OCI-LY1 (cell line): ENCODE results near the gene SIAH1.

Source experiments
- H2AFZ ChIP-seq: fragments of 200-600 bp; sonication (generic), shearing (Covaris generic); 2 replicates; pipeline ENCODE4 v1.6.0; 2014; ENCODE audit warnings: antibody characterized with exemption, mild to moderate bottlenecking, low read length
- H3F3A ChIP-seq: fragments of 200-600 bp; sonication (generic), shearing (Covaris generic); 2 replicates; pipeline ENCODE4 v1.6.0; 2014; ENCODE audit warnings: mild to moderate bottlenecking, antibody characterized with exemption, low read length, moderate library complexity; ENCODE audit not compliant: insufficient read depth
- H3K27ac ChIP-seq: fragments of 200-600 bp; sonication (generic); 2 replicates; pipeline ENCODE4 v1.5.1; 2014; ENCODE audit warnings: low read length, mixed run types, mild to moderate bottlenecking, low read depth; ENCODE audit not compliant: poor library complexity, severe bottlenecking
- H3K27me3 ChIP-seq: fragments of 200-600 bp; sonication (generic); 2 replicates; pipeline ENCODE4 v1.6.0; 2014; ENCODE audit warnings: antibody characterized with exemption, mild to moderate bottlenecking, low read length, moderate library complexity; ENCODE audit not compliant: insufficient read depth
- H3K36me3 ChIP-seq: fragments of 200-600 bp; sonication (generic); 2 replicates; pipeline ENCODE4 v1.6.1; 2014; ENCODE audit warnings: mild to moderate bottlenecking, antibody characterized with exemption, low read length, moderate library complexity, mixed read lengths; ENCODE audit not compliant: insufficient read depth
- H3K4me1 ChIP-seq: fragments of 200-600 bp; sonication (generic); 2 replicates; pipeline ENCODE4 v1.5.1; 2014; ENCODE audit warnings: mild to moderate bottlenecking, low read length, moderate library complexity; ENCODE audit not compliant: insufficient read depth, severe bottlenecking
- H3K4me2 ChIP-seq: fragments of 200-600 bp; sonication (generic), shearing (Covaris generic); 2 replicates; pipeline ENCODE4 v1.6.1; 2014; ENCODE audit warnings: low read length
- H3K4me3 ChIP-seq: fragments of 200-600 bp; sonication (generic); 2 replicates; pipeline ENCODE4 v1.5.1; 2014; ENCODE audit warnings: low read length, low read depth, mild to moderate bottlenecking, mixed read lengths; ENCODE audit not compliant: poor library complexity, severe bottlenecking
- H3K79me2 ChIP-seq: fragments of 200-600 bp; shearing (Covaris generic); 2 replicates; pipeline ENCODE4 v1.6.1; 2016; ENCODE audit warnings: mixed run types, low read length, mixed read lengths; ENCODE audit not compliant: insufficient read depth
- H3K9ac ChIP-seq: fragments of 200-600 bp; sonication (generic), shearing (Covaris generic); 2 replicates; pipeline ENCODE4 v1.6.1; 2014; ENCODE audit warnings: mild to moderate bottlenecking, low read length, mixed read lengths
- H3K9me2 ChIP-seq: fragments of 200-600 bp; sonication (generic), shearing (Covaris generic); 2 replicates; pipeline ENCODE4 v1.6.1; 2014; ENCODE audit warnings: low read depth, mild to moderate bottlenecking, low read length, mixed read lengths
- H3K9me3 ChIP-seq: fragments of 200-600 bp; shearing (Covaris generic); 2 replicates; pipeline ENCODE4 v1.6.1; 2014; ENCODE audit warnings: low read length, mixed read lengths
- H4K20me1 ChIP-seq: fragments of 200-600 bp; sonication (generic), shearing (Covaris generic); 2 replicates; pipeline ENCODE4 v1.6.0; 2016; ENCODE audit warnings: mild to moderate bottlenecking, low read length; ENCODE audit not compliant: insufficient read depth
- EZH2 ChIP-seq: fragments of 200-600 bp; sonication (generic), shearing (Covaris generic); IDR thresholded peaks from 2 replicates; pipeline ENCODE4 v1.8.0; 2017; ENCODE audit warnings: borderline replicate concordance, mixed run types, mild to moderate bottlenecking, antibody characterized with exemption, low read length, moderate library complexity, mixed read lengths
- TF ChIP-seq, protein P1 (sequence below): fragments of 200-600 bp; sonication (generic), shearing (Covaris generic); IDR thresholded peaks from 2 replicates; pipeline ENCODE4 v1.5.1; 2017; ENCODE audit warnings: mild to moderate bottlenecking, antibody characterized with exemption, low read length, moderate library complexity, mixed read lengths

SIAH1 gene

DNA sequence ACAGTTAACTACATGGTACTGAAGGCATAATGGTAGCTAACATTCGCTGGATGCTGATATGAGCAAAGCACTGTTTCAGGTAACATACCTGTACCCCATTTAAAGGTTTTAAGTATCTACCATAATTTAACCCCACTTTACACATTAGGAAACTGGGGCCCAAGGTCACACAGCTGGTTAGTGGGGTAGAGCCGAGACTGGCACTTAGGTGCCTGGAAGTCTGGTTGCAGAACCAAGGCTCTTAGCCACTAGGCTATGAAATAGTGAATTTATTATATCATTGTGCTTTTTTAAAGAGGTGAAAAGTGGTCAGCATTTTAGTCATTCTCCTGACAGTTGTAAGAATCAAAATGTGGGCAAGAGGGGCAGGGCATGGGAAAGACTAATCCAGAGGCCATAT lies 25.2 kb downstream of the SIAH1 start:
- H3K9me2 ChIP-seq = no peaks in the 10 kb centered on the region
- H4K20me1 ChIP-seq = no peaks in the 10 kb centered on the region
- H3K9ac ChIP-seq = no peak overlapping the region
- H3K27ac ChIP-seq = no peak overlapping the region
- no peaks in the 10 kb centered on the region for H3K27me3 ChIP-seq
- H3K4me1 ChIP-seq = peaks cover 35% of the 10 kb centered on the region
- H3K36me3 ChIP-seq = peaks cover 19% of the 10 kb centered on the region
- H3K4me2 ChIP-seq = no peak overlapping the region
- no peaks in the 10 kb centered on the region for H3K9me3 ChIP-seq
- no peak overlapping the region for H3K4me3 ChIP-seq
- no peak overlapping the region for H2AFZ ChIP-seq
- H3F3A ChIP-seq = no peaks in the 10 kb centered on the region
- peaks cover 50% of the 10 kb centered on the region for H3K79me2 ChIP-seq
- TF ChIP-seq EZH2 = no peak
- TF ChIP-seq, protein P1, sequence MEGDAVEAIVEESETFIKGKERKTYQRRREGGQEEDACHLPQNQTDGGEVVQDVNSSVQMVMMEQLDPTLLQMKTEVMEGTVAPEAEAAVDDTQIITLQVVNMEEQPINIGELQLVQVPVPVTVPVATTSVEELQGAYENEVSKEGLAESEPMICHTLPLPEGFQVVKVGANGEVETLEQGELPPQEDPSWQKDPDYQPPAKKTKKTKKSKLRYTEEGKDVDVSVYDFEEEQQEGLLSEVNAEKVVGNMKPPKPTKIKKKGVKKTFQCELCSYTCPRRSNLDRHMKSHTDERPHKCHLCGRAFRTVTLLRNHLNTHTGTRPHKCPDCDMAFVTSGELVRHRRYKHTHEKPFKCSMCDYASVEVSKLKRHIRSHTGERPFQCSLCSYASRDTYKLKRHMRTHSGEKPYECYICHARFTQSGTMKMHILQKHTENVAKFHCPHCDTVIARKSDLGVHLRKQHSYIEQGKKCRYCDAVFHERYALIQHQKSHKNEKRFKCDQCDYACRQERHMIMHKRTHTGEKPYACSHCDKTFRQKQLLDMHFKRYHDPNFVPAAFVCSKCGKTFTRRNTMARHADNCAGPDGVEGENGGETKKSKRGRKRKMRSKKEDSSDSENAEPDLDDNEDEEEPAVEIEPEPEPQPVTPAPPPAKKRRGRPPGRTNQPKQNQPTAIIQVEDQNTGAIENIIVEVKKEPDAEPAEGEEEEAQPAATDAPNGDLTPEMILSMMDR = no peak

GRCh38 chr16:48358419-48358818 lies 26.8 kb downstream of the SIAH1 start:
- no peak overlapping the region for H2AFZ ChIP-seq
- H3K4me3 ChIP-seq = no peak overlapping the region
- TF ChIP-seq, protein P1 = no peak
- TF ChIP-seq EZH2 = no peak
- no peaks in the 10 kb centered on the region for H3K9me3 ChIP-seq
- no peak overlapping the region for H3K27ac ChIP-seq
- H3K36me3 ChIP-seq = peaks cover 20% of the 10 kb centered on the region
- no peaks in the 10 kb centered on the region for H3F3A ChIP-seq
- peaks cover 37% of the 10 kb centered on the region for H3K79me2 ChIP-seq
- no peaks in the 10 kb centered on the region for H3K9me2 ChIP-seq
- no peak overlapping the region for H3K9ac ChIP-seq
- H3K27me3 ChIP-seq = no peaks in the 10 kb centered on the region
- peaks cover 34% of the 10 kb centered on the region for H3K4me1 ChIP-seq
- H3K4me2 ChIP-seq = no peak overlapping the region
- no peaks in the 10 kb centered on the region for H4K20me1 ChIP-seq

DNA sequence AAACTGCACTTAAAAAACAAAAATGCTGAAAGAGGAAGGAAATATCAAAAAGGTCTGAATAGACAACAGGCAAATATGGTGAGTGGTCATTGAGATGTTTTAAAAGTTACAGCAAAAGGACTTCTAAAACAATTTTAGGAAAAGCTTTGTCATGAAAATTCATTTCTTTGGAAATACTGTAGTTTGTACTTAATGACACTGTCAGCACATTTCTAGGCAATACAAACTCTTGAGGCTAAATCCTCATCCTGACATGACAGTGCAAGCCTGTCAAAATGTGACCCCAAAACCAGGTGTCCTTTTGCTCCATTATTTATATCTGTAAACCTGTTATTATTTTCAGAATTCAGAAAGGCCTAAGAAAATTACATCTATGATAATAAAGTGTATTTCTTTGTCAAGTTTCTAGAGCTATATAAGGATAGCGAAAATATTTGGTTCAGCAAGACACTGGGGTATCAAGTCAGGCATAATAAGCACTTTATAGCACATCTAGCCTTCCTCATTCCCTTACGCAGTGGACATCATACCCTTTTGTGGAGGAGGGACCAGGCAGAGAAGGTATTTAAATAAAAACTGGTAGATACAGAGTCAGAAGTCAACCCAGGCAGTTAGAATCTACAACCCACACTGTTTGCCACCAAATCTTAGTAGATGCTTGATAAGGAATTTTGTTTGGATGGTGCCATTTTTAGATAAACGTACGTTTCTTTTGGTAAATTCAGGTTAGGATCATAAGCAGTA lies 28.4 kb downstream of the SIAH1 start:
- H3K4me3 ChIP-seq = no peak overlapping the region
- peaks cover 28% of the 10 kb centered on the region for H3K36me3 ChIP-seq
- no peaks in the 10 kb centered on the region for H3K9me2 ChIP-seq
- peaks cover 32% of the 10 kb centered on the region for H3K4me1 ChIP-seq
- no peaks in the 10 kb centered on the region for H3F3A ChIP-seq
- no peak overlapping the region for H3K27ac ChIP-seq
- H3K27me3 ChIP-seq = no peaks in the 10 kb centered on the region
- H3K9ac ChIP-seq = no peak overlapping the region
- H3K79me2 ChIP-seq = peaks cover 22% of the 10 kb centered on the region
- H4K20me1 ChIP-seq = no peaks in the 10 kb centered on the region
- TF ChIP-seq EZH2 = no peak
- TF ChIP-seq, protein P1 = no peak
- H3K9me3 ChIP-seq = no peaks in the 10 kb centered on the region
- no peak overlapping the region for H2AFZ ChIP-seq
- H3K4me2 ChIP-seq = no peak overlapping the region
